ENCODE measurements around the gene ABCD2.
"Not testable (repeated sequence)": the region's sequence is repeated elsewhere in the genome, so short reads cannot be mapped to it uniquely, and the experiment has no call there.

ABCD2 gene

DNA sequence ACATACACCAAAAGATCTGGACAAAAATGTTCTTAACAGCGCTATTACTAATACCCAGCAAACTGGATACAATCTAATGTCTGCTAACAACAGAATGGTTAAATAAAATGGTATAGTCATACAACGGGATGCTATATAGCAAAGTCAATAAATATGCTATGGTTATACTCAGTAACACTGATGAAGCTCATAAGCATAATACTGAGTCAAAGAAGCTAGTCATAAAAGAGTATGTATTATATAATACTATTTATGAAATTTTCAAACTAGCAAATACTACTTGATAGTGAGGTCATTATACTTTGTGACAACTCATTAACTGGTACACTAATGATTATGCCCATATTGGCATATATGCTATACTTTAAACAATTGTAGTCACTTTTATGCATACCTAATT is 7.4 kb downstream of the ABCD2 start:
- DNase-seq (ENCODE audit: low read depth in 2 of 2): no peak

DNA sequence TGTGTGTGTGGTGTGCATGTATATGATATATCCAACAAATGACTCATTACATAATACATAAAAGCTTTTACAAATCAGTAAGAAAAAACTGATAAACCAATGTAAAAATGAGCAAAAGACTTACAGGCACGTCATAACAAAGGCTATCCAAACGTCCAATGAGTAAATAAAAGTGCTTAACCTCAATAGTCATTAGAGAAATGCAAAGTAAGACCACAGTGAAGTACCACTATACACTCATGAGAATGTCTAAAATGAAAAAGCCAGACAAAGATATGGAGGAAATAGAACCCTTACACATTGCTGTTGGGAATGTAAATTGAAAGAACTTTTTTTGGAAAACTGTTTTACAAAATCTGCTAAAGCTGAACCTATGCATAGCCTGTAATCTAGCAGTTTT is 7.8 kb downstream of the ABCD2 start:
- no peak for DNase-seq (ENCODE audit: low read depth in 2 of 2)

DNA sequence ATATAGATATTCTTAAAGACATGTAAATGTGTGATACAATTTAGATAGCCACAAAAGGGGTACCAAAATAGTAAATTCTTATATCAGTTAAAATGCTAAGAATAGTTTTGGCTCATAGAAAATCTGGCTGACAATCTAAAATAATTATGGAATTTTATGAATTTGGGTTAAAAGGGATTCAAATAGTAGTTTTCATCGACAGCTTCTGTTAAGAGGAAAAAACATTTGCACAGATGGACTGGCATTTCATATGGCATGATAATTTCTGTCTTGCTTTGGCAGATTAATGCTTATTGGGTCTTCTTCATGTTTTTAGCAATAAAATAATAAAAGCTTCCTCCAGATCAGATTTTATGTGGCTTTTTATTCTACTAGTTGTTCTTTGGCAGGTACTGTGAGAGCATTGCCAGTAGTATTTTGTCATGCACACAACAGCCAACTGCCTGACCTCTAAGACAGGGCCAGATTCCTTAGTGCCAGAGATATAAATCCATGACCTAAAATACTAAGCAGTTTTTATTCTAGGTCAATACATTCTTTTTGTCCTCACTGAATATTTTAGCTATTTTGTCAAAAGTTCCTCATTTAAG is 9.1 kb downstream of the ABCD2 start:
- DNase-seq (ENCODE audit: low read depth in 2 of 2): no peak

DNA sequence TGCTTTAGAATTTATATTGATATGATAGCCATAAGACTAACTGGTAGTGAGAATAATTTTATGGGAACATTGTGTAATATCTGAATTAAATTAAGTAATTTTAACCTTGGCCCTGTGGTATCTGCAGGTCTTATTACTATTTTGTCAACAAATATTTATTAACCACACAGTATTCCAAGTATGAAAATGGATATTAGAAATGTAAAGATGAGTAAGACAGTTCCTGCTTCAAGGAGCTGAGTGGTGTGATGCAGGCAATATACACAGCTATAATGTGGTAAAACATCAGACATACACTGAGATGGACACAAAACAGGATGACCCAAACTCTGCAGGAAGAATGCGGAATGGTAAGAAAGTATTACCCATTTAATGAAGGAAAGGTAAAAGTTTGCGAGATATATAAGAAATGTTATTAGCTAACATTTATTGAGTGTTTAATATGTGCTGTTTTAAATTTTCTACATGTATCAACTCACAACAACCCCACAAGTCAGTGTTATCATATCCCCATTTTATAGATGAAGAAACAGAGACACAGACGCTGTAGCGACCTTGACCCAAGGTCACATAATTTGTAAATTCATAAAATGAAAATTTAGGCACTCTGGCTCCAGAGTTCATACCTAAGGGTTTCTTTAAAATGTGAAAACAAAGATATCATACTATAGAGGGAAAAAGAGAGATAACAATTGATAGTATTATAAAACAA is 12.7 kb downstream of the ABCD2 start:
- no peak for DNase-seq (ENCODE audit: low read depth in 2 of 2)

DNA sequence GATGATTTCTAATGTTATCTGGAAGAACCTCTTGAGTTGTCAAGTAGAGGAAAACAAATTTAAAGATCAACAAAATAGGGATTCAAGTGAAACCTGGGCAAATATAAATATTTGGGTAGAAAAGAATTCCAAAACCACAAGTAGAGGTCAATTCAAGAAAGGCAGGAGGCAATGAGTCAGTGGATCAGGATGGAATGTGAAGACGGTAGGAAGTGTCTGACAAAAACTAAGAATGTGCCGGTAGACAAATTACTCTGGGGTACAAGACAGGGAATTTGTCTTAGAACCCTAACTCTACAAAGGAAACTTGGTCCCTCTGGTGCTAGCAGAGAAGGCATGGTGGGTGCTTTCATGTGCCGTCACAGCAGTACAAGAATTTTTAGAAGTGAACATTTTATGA is 13.6 kb downstream of the ABCD2 start:
- no peak for DNase-seq (ENCODE audit: low read depth in 2 of 2)

DNA sequence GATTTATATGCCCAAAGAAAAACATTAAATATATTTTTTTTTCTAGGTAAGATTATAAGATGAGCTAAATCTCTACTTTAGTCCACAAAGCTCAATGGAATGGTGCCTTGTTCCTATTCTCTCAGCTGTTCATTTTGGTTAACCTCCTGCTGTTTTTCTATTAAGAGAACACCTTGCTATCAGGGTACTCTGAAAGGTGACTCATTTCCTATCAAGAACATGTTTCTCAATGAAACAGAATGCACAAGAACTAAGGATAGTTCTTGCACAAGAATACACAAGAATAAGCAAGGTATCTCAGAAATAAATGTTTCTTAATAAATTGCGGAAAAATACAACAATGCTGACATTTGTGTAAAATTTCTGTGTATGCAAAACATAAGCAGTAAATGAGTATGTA is 14.1 kb downstream of the ABCD2 start:
- DNase-seq (ENCODE audit: low read depth in 2 of 2): no peak

DNA sequence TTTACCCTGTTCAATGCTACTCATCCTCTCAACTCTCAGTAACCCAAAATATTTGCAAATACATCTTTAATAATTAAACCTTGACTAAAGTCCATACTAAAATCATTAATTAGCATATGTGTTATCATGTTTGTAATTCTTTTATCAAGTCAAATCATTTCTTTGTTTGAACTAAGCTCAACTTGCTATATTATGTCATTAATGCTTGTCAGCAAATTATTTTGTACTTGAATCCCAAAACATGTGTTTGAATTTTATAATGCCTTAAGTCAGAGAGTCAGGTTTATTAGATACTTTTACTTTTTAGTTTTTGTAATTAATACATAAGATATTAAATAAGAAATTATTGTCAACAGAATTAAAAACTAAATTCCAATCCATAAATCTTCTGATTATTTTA is 16.5 kb downstream of the ABCD2 start:
- no peak for DNase-seq (ENCODE audit: low read depth in 2 of 2)

DNA sequence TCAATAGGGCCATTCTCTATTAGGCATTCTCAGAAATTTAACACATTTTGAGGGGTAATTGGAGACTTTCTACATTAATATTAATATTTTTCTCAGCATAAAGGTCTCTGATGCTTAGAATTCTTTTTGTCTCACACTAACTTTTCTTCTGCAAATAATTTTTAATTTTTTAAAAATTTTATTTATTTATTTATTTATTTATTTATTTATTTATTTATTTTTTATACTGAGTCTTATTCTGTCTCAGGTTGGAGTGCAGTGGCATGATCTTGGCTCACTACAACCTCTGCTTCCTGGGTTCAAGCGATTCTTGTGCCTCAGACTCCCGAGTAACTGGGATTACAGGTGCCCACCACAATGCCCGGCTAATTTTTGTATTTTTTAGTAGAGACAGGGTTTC is 17.7 kb downstream of the ABCD2 start:
- DNase-seq (ENCODE audit: low read depth in 2 of 2): not testable (repeated sequence)

DNA sequence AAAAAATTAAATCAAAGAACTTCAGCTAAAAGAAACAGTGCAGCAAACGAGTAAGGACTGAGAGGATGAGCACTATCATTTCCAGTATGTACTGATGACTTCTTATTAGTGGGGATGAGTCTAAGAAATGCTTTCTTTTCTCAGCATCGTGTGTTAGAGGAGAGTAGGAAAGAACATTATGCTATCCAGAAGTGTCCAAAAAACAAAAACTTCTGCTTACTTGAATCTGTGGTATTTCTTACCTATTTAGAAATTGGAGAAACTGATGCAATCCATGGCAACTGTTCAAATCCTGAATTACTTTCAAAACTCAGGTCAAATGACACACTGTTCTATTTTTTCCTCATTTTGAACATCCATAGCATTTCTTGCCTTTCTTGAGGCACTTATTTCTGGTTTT is 23.7 kb downstream of the ABCD2 start:
- DNase-seq (ENCODE audit: low read depth in 2 of 2): no peak

DNA sequence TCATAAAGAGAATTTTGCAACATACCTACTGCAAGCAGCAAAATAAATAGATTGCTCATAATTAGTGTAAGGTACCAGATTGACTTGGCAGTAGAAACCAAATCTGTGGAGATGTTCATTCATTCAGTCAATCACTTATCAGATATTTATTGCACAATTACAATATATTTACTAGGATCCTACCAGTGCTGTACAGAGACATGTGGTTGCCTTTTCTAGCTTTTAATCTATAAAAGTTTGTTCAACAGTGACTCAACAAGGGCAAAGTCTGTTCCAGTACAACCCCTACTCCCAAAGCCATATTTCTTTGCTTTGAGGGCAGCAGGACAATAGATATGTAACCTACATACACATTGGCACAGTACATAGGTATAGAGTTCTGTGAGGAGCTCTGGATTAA is 27.3 kb downstream of the ABCD2 start:
- no peak for DNase-seq (ENCODE audit: low read depth in 2 of 2)

DNA sequence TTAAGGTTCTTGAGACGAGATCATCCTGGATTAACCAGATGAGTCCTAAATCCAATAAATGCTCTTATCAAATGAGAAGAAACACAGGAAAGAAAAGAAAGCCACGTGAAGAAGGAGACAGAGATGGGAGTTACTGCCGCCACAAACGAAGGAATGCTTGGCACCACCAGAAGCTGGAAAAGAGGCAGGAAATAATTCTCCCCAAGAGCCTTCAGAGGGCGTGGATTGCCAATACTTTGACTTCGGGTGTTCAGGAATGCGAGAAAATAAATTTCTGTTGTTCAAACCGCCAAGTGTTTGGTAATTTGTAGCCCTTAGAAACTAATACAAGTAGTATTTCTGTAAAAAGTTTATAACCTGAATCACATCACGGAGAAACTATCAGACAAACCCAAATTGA is 31.3 kb downstream of the ABCD2 start:
- DNase-seq (ENCODE audit: low read depth in 2 of 2): no peak

DNA sequence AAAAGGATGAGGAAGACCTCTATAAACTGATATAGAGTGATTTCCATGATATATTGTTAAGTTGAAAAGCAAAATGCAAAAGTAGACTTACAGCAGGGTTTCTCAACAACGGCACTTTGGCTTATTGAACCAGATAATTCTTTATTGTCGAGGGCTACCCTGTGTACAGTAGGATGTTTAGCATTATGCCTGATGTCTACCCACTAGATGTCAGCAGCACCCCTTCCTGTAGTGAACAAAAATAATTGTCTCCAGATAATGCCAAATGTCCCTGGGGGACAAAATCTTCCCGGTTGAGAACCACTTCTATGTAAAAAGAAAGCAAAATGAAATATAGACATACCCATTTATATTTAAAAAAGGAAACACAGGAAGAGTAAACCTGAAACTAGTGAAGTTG is 32.4 kb downstream of the ABCD2 start:
- no peak for DNase-seq (ENCODE audit: low read depth in 2 of 2)

DNA sequence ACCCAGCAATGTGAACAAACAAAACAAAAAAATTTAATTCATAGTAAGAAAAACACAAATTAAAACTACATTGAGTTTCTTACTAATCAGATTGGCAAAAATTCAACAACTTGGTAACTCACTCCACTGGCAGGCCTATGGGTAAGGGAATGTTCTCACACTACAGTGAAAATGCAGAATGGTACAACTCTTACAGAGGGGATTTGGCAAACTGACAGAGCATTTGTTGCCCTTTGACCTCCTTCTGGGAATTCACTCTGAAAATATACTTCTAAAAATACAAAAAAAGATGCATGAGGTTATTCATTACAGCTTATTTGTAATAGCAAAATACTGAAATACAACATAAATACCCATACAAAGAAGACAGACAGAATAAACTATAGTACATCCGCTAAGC is 32.8 kb downstream of the ABCD2 start:
- DNase-seq (ENCODE audit: low read depth in 2 of 2): no peak

DNA sequence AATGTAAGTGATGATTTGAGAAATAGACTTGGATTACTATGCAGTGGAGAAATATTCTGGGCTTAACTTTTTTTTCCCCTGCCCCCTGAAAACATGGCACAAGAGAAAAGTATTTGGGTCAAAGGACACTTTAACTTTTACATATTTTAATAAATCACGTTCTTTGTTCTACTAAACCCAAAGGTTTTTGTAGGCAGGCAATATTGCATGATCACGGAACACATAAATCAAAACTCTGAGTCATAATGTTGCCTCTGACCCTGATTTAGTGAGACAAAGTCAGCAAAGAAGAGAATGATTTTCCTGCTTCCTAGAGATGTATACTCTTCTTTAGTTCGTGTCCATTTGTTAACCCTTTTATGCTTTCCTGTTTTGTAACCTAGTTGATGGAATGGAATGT is 38.0 kb downstream of the ABCD2 start:
- no peak for DNase-seq (ENCODE audit: low read depth in 2 of 2)

DNA sequence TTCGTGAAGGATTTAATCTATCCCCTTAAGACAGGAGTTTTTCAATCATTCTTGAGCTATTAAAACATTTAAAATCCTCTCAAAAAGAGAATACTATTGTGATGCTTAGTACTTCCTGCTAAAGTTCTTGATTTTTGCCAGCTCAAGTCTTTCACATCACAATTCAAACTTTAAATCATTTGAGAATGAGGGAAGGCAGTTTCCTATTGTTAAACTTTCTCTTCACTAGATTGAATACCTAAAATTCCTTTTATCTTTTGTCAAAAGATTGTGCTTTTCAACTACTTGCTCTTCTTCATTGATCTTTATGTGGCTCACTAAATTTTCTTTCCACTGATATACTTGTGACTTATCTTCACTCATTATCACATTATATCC is 44.1 kb downstream of the ABCD2 start:
- no peak for DNase-seq (ENCODE audit: low read depth in 2 of 2)

DNA sequence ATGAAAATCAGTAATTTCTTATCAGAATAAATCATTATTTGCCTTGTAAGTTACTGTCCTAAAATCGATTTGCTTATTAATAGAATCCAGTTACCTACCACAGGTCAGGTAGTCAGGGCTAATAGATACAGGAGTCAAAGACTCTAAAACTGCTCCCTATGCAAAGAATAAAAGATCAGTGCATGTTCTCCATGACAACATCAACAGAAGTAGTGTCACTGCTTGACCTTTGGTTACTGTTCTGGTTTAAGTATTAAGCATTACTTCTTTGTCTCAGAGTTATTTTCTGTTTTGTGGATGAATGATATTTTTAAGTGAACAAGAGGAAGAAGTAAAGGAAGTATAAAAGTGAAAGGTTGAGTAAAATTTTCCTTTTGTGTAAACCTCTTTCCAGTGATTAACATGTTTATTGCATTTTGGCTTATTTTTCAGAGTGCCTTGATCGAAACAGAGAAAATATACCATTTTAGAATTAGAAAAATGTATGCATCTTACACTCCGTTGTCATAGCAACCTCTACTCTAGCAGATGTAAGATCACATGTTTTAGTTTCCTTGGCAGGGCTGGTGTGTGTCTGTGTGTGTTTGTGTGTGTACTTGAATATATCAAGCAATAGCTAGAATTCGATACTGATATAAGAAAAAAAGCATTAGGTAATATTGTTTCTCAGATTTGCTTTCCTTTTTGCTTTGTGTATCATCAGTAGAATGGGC is 44.7 kb downstream of the ABCD2 start:
- DNase-seq (ENCODE audit: low read depth in 2 of 2): no peak

DNA sequence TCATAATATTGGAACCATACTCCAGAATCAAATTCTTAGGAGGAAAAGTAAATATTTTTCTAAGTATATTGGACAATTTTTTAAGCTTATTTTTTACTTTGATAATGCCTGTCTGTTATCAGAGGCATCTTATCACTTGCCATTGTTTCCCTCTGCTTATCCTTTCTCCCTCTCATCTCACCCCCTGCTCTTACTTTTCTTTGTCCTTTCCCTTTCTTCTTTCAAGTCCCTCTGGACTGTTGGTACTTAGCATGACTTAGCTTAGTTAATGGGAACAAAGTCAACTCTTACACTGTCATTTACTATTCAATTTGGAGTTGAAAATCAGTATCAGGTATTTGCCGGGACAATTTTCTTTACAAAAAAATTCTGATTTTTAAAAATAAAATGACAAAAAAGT is 45.2 kb downstream of the ABCD2 start:
- DNase-seq (ENCODE audit: low read depth in 2 of 2): no peak

DNA sequence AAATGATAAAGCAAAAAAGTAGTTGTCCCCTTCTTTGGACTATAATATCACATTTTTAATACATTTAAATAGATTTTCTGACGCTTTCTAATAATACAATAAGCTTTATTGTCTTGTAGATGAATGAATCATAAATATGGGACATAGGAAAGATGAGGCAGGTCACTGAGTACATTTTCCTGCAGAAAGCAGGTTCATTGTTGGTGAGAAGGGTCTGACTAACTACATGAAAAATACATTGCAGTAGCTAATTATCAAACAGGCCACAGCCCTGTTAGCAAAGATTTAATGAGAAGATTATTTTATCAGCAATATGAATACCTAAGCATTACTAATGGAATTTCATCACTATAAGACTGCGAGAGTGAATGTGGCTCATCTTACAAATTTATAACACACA is 45.6 kb downstream of the ABCD2 start:
- DNase-seq (ENCODE audit: low read depth in 2 of 2): no peak

DNA sequence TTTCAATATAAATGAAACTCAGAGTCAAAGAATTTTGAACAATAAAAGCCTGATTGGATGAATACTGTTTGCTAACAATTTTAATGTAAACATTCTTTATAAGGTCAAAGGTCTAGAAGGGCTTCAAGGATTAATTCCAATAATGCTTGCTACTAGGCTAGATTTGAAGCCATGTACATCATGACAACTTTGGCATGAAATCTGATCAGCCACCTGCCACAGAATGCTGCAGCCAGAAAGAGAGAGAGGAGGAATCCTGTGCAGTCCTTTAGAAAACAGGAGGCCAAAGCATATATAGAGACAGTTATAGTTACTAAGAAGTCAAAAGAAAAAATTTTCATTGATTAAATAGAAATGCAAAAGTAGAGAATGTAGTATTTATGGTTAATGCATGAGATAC is 47.1 kb downstream of the ABCD2 start:
- DNase-seq (ENCODE audit: low read depth in 2 of 2): no peak

DNA sequence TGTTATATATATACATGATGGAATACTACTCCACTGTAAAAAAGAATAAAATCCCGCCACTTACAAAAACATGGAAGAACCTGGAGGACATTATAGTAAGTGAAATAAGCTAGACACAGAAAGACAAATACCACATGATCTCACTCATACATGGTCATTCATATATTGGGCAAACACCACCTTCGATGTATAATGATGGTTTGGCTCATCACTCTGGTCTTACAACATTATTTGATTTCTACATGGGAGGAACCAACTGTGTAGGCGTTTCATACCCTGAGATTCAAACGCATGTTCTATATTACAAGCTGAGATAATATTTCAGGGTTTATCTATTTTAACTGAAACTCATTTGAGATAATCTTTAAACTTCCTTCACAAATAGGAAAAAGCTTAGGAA is 48.3 kb downstream of the ABCD2 start:
- no peak for DNase-seq (ENCODE audit: low read depth in 2 of 2)

DNA sequence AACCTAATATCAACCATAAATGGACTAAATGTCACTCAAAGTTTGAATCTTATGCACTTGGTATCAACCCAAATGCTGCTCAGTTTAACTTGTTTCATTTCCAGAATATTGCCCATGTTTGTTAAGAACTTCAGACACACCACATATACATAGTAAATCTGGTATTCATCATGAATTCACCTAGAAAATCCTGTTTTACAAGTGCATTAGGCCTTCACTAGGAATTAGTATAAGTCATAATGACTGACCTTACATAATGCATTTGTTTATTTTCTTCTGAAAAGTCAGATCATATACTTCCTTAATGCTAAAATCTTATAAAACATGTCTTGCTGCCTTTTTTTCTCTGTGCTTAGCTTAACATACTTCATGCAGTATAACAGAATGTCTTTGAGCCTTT is 66.1 kb downstream of the ABCD2 start:
- no peak for DNase-seq (ENCODE audit: low read depth in 2 of 2)

DNA sequence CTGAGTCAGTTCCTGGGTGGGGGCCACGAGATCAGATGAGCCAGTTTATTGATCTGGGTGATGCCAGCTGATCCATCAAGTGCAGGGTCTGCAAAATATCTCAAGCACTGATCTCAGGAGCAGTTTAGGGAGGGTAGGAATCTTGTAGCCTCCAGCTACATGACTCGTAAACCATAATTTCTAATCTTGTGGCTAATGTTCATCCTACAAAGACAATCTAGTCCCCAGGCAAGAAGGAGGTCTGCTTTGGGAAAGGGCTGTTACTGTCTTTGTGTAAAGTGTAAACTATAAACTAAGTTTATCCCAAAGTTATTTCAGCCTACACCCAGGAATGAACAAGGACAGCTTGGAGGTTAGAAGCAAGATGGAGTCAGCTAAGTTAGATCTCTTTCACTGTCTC is 75.4 kb downstream of the ABCD2 start:
- DNase-seq (ENCODE audit: low read depth in 2 of 2): not testable (repeated sequence)

DNA sequence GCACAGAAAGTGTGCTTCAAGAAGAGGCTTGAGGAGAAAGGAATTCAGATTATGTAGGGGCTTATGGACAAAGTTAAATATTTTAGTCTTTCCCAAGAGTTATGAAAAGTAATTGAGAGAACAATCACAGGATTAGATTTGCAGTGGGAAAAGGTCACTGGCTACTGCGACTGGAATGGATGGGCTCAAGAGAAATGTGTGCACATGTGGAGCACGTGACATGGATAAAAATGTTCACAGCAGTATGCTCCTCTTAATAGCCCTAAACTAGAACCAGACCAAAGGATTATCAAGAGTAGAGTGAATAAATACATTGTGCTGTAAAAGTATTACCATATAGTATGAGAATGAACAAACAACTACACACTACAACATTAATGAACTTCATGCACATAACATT is 78.1 kb downstream of the ABCD2 start:
- DNase-seq (ENCODE audit: low read depth in 2 of 2): no peak

Data from stimulated activated CD4-positive, alpha-beta T cell treated with anti-CD3 and anti-CD28 coated beads, Interleukin-12 subunit alpha, Interleukin-12 subunit beta, amount 100 ng/mL, for 24 hours (primary cell).